Measurements from ENCODE around the gene FXYD3. TPM values are rescaled to one million over a fixed set of nuclear protein-coding genes. Genes with fewer than 3 reads are reported as not detected.

The FXYD3 gene
- total RNA-seq, 1 donor from 2014 or later: 2.8 TPM

DNA sequence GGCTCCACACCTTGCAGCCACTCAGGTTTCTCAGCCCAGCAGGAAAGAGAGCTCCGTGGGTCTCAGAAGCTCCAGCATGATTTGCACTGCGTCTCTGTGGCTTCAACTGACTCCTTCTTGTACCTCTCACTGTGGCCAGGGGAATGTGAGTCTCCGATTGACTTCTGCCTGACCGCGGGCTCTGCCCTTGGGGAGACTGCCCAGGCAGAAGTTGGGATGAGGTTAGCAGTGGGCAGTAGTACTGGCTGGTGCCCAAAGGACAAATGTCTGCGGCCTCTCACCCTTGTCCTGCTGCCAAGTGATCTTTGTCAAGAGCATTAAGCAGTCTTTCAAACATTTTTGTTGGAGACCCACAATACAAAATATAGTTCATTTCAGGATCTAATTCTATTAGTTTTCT is 34.4 kb upstream of the FXYD3 start:
- Mint-ChIP-seq H3K4me1 (peaks cover 26% of the 10 kb centered on the region), H3K27me3 (ENCODE audit: low read depth) (no peaks in the 10 kb centered on the region), H3K4me3 (no peak overlapping the region), H3K27ac (ENCODE audit: unreplicated experiment) (peak overlapping the region; percentile 93), H3K9me3 (no peaks in the 10 kb centered on the region), H3K36me3 (ENCODE audit: low read depth) (no peaks in the 10 kb centered on the region)
- TF ChIP-seq, protein P1, sequence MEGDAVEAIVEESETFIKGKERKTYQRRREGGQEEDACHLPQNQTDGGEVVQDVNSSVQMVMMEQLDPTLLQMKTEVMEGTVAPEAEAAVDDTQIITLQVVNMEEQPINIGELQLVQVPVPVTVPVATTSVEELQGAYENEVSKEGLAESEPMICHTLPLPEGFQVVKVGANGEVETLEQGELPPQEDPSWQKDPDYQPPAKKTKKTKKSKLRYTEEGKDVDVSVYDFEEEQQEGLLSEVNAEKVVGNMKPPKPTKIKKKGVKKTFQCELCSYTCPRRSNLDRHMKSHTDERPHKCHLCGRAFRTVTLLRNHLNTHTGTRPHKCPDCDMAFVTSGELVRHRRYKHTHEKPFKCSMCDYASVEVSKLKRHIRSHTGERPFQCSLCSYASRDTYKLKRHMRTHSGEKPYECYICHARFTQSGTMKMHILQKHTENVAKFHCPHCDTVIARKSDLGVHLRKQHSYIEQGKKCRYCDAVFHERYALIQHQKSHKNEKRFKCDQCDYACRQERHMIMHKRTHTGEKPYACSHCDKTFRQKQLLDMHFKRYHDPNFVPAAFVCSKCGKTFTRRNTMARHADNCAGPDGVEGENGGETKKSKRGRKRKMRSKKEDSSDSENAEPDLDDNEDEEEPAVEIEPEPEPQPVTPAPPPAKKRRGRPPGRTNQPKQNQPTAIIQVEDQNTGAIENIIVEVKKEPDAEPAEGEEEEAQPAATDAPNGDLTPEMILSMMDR (conservative IDR thresholded peaks at IDR 0.05): no peak
- DNase-seq (ENCODE audit: low read depth, low spot score): no peak

DNA sequence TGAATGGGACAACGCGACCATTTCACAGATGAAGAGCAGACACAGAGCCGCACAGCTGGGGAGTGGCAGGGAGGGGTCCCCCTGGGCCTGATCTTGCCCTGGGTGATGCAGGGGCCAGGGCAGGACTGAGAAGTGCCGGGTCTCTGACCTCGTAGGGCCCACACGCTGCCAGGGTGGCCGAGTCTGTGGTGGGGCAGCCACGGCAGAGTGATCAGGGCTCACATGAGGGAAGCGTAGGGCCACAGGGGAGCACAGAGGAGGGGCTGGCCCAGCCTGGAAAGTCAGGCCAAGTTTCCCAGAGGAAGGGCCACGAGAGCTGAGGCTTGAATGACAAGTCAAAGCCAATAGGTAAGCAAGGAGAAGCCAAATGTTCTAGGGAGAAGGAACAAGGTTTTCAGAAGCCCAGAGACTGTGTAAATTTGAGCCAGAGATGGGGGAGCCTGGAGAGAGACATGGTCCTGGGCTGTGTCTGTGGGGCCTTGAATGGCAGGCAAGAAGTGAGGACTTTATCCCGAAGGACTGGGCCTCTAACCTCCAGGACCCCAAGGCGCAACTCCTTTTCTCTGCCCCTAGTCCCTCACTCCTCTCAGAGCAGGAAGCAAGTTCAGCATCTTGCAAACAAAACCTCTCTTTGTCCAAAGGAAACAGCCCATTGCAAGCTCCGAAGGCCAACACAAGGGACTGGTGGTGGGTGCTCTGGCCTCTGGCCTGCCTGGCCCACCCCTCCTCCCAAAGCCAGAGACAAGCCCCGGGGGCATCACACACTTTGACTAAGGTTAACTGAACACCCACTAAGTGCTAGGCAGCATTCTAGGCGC is 31.7 kb upstream of the FXYD3 start:
- DNase-seq (ENCODE audit: low read depth, low spot score): no peak
- Mint-ChIP-seq H3K27me3 (ENCODE audit: low read depth) (no peaks in the 10 kb centered on the region), H3K36me3 (ENCODE audit: low read depth) (no peaks in the 10 kb centered on the region), H3K9me3 (no peaks in the 10 kb centered on the region), H3K4me1 (peaks cover 28% of the 10 kb centered on the region), H3K4me3 (peak overlapping the region; percentile 18), H3K27ac (ENCODE audit: unreplicated experiment) (peak overlapping the region; percentile 93)
- TF ChIP-seq, protein P1 (conservative IDR thresholded peaks at IDR 0.05): no peak

DNA sequence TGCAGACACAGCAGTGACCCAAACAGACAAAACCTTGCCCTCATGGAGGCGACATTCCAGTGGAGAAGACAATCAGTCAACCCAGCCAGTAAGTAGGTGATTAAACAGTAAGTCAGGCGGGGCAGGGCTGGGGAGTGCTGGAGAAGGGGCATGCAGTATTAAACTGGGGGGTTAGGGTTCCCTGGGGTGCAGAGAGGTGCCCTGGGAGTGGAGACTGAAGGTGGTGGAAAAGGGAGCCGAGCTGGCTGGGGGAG is 31.2 kb upstream of the FXYD3 start:
- DNase-seq (ENCODE audit: low read depth, low spot score): no peak
- TF ChIP-seq, protein P1 (conservative IDR thresholded peaks at IDR 0.05): no peak
- Mint-ChIP-seq H3K27me3 (ENCODE audit: low read depth) (no peaks in the 10 kb centered on the region), H3K4me1 (peaks cover 28% of the 10 kb centered on the region), H3K9me3 (no peaks in the 10 kb centered on the region), H3K27ac (ENCODE audit: unreplicated experiment) (peak overlapping the region; percentile 78), H3K4me3 (peak overlapping the region; percentile 18), H3K36me3 (ENCODE audit: low read depth) (no peaks in the 10 kb centered on the region)

DNA sequence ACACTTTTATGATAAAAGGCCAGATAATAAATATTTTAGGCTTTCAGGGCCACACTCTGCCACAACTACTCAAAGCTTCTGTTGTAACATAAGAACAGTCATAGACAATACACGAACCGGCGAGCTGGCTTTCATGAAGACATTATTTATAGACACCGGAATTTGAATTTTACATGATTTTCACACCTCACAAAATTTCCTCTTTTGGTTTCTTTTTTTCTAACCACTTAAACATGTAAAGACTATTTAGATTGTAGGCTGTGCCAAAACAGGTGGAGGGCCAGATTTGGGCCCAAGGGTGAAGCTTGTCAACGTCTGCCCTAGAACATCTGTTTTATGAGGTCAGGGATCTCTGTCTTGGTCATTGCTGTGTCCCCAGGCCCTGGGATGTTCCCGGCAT is 29.7 kb upstream of the FXYD3 start:
- no peaks in the 10 kb centered on the region for H3K27me3 Mint-ChIP-seq (ENCODE audit: low read depth)
- no peaks in the 10 kb centered on the region for H3K36me3 Mint-ChIP-seq (ENCODE audit: low read depth)
- no peaks in the 10 kb centered on the region for H3K9me3 Mint-ChIP-seq
- H3K4me1 Mint-ChIP-seq: peaks cover 34% of the 10 kb centered on the region
- H3K4me3 Mint-ChIP-seq: no peak overlapping the region
- TF ChIP-seq, protein P1 (conservative IDR thresholded peaks at IDR 0.05): no peak
- H3K27ac Mint-ChIP-seq (ENCODE audit: unreplicated experiment): peak overlapping the region; percentile 78
- no peak for DNase-seq (ENCODE audit: low read depth, low spot score)

DNA sequence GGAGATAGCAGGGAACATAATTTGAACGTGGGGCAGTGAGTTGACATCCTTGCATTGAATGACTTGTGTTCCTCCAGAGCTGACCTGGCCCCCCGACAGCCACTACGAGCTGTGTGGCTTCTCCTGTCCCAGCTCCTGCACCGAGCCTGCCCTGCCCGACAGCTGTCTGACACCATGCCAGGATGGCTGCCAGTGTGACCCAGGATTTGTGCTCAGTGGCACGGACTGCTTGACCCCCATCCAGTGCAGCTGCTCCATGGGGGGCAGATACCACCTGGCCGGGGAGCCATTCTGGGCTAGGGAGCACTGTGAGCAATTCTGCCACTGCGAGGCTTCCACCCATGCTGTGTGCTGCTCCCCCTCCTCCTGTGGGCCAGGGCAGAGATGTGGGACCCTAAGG is 29.2 kb upstream of the FXYD3 start:
- Mint-ChIP-seq H3K9me3 (no peaks in the 10 kb centered on the region), H3K27ac (ENCODE audit: unreplicated experiment) (no peak overlapping the region)
- DNase-seq (ENCODE audit: low read depth, low spot score): no peak

More for the DNA sequence above, 29.2 kb upstream of the FXYD3 start:
- Mint-ChIP-seq H3K4me1 (peaks cover 34% of the 10 kb centered on the region), H3K27me3 (ENCODE audit: low read depth) (no peaks in the 10 kb centered on the region), H3K36me3 (ENCODE audit: low read depth) (no peaks in the 10 kb centered on the region), H3K4me3 (no peak overlapping the region)
- TF ChIP-seq, protein P1 (conservative IDR thresholded peaks at IDR 0.05): no peak
